ENCODE data around the gene HNRNPF.

HNRNPF gene

DNA sequence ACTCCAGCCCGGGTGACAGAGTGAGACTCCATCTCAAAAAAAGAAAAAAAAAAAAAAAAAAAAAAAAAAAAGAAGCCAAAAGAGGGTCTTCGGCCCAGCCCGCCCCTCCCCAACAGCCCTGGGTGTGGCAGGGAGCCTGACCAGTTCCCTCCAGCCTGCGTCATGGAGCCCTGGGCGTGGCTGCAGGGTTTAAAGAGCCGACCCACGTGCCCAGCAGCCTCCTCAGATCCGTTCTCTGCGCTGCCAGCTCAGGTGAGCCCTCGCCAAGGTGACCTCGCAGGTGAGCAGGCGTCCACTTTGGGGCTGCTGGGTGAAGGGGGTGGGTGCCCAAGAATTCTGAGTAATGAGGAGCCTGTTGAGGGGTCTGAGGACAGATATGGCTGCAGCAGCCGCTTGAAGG lies 37.6 kb downstream of the HNRNPF start, which contains the start of gene FXYD4:
Gene FXYD4, plus strand, starts transcription at position 219 of the 400 bp plus-strand sequence. CDS start 2,111 bp downstream, outside the sequence.
- TF ChIP-seq, protein P1, sequence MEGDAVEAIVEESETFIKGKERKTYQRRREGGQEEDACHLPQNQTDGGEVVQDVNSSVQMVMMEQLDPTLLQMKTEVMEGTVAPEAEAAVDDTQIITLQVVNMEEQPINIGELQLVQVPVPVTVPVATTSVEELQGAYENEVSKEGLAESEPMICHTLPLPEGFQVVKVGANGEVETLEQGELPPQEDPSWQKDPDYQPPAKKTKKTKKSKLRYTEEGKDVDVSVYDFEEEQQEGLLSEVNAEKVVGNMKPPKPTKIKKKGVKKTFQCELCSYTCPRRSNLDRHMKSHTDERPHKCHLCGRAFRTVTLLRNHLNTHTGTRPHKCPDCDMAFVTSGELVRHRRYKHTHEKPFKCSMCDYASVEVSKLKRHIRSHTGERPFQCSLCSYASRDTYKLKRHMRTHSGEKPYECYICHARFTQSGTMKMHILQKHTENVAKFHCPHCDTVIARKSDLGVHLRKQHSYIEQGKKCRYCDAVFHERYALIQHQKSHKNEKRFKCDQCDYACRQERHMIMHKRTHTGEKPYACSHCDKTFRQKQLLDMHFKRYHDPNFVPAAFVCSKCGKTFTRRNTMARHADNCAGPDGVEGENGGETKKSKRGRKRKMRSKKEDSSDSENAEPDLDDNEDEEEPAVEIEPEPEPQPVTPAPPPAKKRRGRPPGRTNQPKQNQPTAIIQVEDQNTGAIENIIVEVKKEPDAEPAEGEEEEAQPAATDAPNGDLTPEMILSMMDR (IDR thresholded peaks at IDR 0.05; ENCODE audit: borderline replicate concordance, extremely low read depth, low read length, poor library complexity, severe bottlenecking), result no peak
- no peak for TF ChIP-seq EZH2 (IDR thresholded peaks at IDR 0.05; ENCODE audit: borderline replicate concordance, low read depth, low read length, severe bottlenecking)
- H3K27me3 ChIP-seq (ENCODE audit: insufficient read depth, low read length, poor library complexity), result no peaks in the 10 kb centered on the region
- H4K20me1 ChIP-seq (ENCODE audit: insufficient read depth, low read length), result no peaks in the 10 kb centered on the region
- H3K79me2 ChIP-seq (ENCODE audit: insufficient read depth, low read length), result no peaks in the 10 kb centered on the region
- DNase-seq, result no peak
- no peak within 1 kb of the TSS for H3K27ac ChIP-seq (ENCODE audit: low read length)
- no peak within 1 kb of the TSS for H2AFZ ChIP-seq (ENCODE audit: low read depth, low read length)
- H3K9me3 ChIP-seq (ENCODE audit: insufficient read depth, low read length, severe bottlenecking), result no peaks in the 10 kb centered on the region
- H3K4me2 ChIP-seq (ENCODE audit: insufficient read depth, low read length), result no peak within 1 kb of the TSS
- H3K4me3 ChIP-seq (ENCODE audit: low read depth in 1 of 2, low read length in 2 of 2), result no peak within 1 kb of the TSS
- H3K4me1 ChIP-seq (ENCODE audit: insufficient read depth, low read length), result no peaks in the 10 kb centered on the region
- no peak within 1 kb of the TSS for H3K9ac ChIP-seq (ENCODE audit: low read depth, low read length)
- no peak for ATAC-seq (ENCODE audit: insufficient read depth, low read depth)
- H3K36me3 ChIP-seq (ENCODE audit: insufficient read depth, low read length), result no peaks in the 10 kb centered on the region

DNA sequence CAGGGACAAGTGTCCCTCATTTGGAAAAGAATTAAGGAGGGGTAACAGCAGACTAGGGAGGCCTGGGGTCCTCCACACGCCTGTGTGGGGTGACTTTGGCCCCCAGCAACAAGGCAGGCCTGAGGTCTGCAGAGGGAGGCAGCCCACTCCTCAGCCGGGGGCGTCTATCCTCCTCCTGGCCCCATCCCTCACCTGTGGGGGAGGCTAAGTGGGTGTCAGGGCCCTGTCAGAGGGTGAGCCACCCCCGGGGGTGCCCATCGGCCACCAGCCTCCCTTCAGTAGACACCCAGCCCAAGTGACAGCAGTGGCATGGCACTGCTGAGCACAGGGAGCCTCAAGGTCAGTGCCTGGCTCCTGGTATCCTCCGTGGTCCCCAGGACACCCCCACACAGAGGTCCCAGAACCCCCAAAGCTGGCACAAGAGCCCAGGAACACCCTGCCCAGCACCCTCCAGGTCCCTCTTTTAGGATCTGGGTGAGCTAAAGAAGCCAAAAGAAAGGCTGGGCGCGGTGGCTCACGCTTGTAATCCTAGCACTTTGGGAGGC lies 38.2 kb downstream of the HNRNPF start:
- no peaks in the 10 kb centered on the region for H4K20me1 ChIP-seq (ENCODE audit: insufficient read depth, low read length)
- no peak for TF ChIP-seq EZH2 (IDR thresholded peaks at IDR 0.05; ENCODE audit: borderline replicate concordance, low read depth, low read length, severe bottlenecking)
- TF ChIP-seq, protein P1 (IDR thresholded peaks at IDR 0.05; ENCODE audit: borderline replicate concordance, extremely low read depth, low read length, poor library complexity, severe bottlenecking), result no peak
- H3K79me2 ChIP-seq (ENCODE audit: insufficient read depth, low read length), result no peaks in the 10 kb centered on the region
- H3K4me2 ChIP-seq (ENCODE audit: insufficient read depth, low read length), result no peak overlapping the region
- no peak overlapping the region for H3K9ac ChIP-seq (ENCODE audit: low read depth, low read length)
- no peaks in the 10 kb centered on the region for H3K36me3 ChIP-seq (ENCODE audit: insufficient read depth, low read length)
- H3K27ac ChIP-seq (ENCODE audit: low read length), result no peak overlapping the region
- no peaks in the 10 kb centered on the region for H3K4me1 ChIP-seq (ENCODE audit: insufficient read depth, low read length)
- H3K27me3 ChIP-seq (ENCODE audit: insufficient read depth, low read length, poor library complexity), result no peaks in the 10 kb centered on the region
- no peak overlapping the region for H3K4me3 ChIP-seq (ENCODE audit: low read depth in 1 of 2, low read length in 2 of 2)
- H3K9me3 ChIP-seq (ENCODE audit: insufficient read depth, low read length, severe bottlenecking), result no peaks in the 10 kb centered on the region
- H2AFZ ChIP-seq (ENCODE audit: low read depth, low read length), result no peak overlapping the region
- ATAC-seq (ENCODE audit: insufficient read depth, low read depth), result no peak
- no peak for DNase-seq

DNA sequence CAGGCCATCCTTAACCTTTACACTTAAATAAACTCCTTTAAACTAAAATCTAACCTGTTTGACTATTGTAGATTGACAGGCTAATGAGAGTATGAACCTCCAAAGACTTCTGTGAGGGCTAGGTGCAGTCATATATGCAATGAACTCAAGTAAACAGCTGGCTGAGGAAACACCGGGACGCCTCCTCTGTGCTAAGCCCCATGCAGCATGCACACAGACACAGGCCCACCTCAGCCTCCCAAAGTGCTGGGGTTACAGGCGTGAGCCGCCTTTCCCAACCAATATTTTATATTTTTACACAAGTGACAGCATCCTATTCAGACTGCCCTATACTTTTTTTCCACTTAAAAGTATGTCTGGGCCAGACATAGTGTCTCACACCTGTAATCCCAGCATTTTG lies 39.1 kb downstream of the HNRNPF start:
- Histone ChIP-seq H3K79me2 (ENCODE audit: insufficient read depth, low read length) (no peaks in the 10 kb centered on the region), H3K36me3 (ENCODE audit: insufficient read depth, low read length) (no peaks in the 10 kb centered on the region), H2AFZ (ENCODE audit: low read depth, low read length) (no peak overlapping the region), H3K4me2 (ENCODE audit: insufficient read depth, low read length) (no peak overlapping the region), H3K27ac (ENCODE audit: low read length) (no peak overlapping the region), H3K27me3 (ENCODE audit: insufficient read depth, low read length, poor library complexity) (no peaks in the 10 kb centered on the region), H3K4me1 (ENCODE audit: insufficient read depth, low read length) (no peaks in the 10 kb centered on the region), H3K9me3 (ENCODE audit: insufficient read depth, low read length, severe bottlenecking) (no peaks in the 10 kb centered on the region), H4K20me1 (ENCODE audit: insufficient read depth, low read length) (no peaks in the 10 kb centered on the region), H3K4me3 (ENCODE audit: low read depth in 1 of 2, low read length in 2 of 2) (no peak overlapping the region), H3K9ac (ENCODE audit: low read depth, low read length) (no peak overlapping the region)
- ATAC-seq (ENCODE audit: insufficient read depth, low read depth), result no peak
- TF ChIP-seq, protein P1 (IDR thresholded peaks at IDR 0.05; ENCODE audit: borderline replicate concordance, extremely low read depth, low read length, poor library complexity, severe bottlenecking), result no peak
- TF ChIP-seq EZH2 (IDR thresholded peaks at IDR 0.05; ENCODE audit: borderline replicate concordance, low read depth, low read length, severe bottlenecking), result no peak
- no peak for DNase-seq
